ENCODE data around the gene DLGAP5. TPM values are rescaled to one million over a fixed set of nuclear protein-coding genes. Genes with fewer than 3 reads are reported as not detected.
A peak's percentile ranks its signal among the peaks of the same experiment; 100 is the strongest.

Gene DLGAP5
- total RNA-seq, 1 donor from 2014 or later = 8.9 TPM

DNA sequence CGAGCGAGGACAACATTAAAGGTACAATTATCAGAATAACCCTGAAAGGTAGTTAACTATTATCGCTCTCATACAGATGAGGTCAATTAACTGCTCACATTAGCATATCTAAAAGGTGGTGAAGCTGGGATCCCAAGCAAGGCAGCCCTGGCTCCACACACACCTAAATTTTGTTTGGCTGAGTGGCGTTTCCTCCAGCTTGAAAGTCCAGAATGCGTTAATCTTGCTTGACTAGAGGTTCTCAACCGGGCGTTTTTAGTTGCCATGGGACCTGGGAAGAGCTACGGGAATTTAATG is 531 bp downstream of the DLGAP5 start:
- no peak for DNase-seq (ENCODE audit: extremely low read depth, low read depth, low spot score)

DNA sequence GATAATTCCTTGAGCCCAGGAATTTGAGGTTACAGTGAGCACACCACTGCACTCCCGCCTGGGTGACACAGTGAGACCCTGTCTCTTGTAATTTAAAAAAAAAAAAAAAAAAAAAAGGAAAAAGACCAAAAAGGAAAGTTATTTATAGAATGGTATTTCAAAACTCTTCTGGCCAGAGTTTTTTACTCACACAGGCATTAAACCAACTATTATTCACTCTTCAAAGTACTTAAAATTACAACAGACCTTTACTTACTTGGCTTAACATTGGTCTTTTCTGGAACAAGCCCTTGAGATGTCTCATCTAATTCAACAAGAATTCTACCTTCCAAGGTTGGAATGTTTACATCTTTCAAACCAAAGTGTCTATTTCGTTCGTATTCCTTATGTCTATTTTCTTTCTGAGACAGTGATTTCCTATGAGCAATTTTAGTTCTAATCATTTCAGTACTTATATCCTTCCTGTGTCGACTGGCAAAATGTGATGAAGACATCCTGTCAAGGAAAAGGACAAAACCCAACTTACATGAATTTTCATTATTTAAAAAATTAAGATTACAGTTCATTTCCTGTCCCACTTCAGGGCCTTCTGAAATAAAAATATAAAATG is 2.6 kb downstream of the DLGAP5 start:
- no peak for DNase-seq (ENCODE audit: extremely low read depth, low read depth, low spot score)

DNA sequence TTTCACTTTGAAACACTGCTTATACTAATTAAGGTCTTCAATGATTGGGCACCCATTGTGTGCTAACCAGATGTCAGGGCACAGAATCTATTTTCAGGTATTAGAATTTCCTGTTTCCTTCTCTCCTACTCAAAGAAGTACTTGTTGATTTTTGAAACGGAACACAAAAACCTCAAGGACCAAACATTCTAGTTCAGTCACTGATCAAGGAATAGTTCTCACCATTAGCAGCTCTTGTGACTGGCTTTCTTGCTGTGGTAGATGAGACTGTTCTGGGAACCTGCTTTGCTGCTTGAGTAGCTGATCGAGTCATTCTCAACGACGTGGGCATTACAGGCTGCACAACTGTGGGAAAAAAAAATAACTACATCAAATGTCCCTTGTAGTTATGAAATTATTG is 11.0 kb downstream of the DLGAP5 start:
- DNase-seq (ENCODE audit: extremely low read depth, low read depth, low spot score) = no peak

DNA sequence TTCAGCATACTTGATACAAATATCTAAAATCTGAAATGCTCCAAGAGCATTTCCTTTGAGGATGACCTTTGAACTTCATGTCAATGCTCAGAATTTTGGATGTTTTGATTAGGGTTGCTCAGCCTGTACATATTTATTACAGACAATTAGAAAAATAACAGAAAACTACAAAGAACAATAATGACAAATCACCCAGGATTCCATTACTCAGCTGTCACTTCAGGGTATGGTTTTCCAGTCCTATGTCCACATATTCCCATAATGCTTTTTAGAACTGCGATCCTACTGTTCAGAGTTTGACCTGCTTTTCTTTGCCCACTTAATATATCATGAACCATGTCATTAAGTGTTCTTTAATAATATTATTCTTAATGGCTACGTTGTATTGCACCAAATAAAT is 11.4 kb downstream of the DLGAP5 start:
- DNase-seq (ENCODE audit: extremely low read depth, low read depth, low spot score) = no peak

DNA sequence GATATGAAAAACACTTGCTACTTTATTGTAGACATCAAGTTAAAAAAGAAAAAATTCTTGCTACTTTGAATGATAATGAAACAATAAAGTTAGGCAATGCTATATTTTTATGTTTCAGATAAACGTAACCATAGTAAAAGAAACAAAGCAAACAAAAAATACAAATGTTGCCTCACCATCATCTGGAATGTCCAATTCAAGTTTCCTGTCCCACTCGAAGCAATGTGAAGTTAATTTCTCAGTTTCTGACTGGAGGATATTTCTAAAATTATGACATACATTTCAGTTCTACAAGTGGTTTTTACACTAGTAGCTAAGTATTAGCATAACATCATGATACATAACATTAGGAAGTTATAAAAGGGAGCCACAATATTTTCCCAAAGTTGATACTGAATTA is 20.9 kb downstream of the DLGAP5 start:
- no peak for DNase-seq (ENCODE audit: extremely low read depth, low read depth, low spot score)

DNA sequence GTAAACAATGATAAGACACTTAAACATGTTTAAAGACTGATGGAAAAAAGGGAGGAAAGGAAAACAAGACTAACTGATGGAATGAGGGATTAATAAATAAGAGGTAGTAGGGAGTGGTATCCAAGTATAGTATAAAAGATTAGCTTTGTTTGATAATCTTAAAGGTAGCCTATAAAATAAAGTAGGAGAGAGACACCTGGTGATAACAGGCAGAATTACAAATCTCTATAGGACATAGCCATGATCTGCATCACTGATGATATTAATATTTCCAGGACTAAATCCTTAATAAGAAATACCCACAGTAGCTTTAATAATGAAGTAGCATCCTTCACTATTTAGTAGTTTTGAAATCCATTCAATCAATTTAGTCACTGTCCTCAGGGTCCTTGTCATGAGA is 30.4 kb downstream of the DLGAP5 start:
- DNase-seq (ENCODE audit: extremely low read depth, low read depth, low spot score) = no peak

DNA sequence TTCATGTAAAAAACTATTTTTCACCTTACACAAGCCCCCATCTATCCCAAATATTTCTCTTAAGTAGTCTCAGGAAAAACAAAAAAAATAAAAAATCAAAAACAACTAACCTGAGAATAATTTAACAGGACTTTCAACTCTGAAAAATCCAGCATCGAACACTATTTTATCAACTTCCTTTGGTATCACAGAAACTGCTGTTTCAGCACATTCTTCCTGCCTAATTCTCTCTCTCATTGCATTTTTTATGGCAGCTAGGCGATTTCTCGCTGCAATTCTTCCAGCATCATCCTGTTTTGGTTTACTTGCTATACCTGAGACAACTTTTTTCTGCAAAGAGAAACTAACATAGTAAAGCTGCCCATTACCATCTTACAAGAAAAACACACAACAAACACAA is 33.0 kb downstream of the DLGAP5 start:
- DNase-seq (ENCODE audit: extremely low read depth, low read depth, low spot score) = no peak

DNA sequence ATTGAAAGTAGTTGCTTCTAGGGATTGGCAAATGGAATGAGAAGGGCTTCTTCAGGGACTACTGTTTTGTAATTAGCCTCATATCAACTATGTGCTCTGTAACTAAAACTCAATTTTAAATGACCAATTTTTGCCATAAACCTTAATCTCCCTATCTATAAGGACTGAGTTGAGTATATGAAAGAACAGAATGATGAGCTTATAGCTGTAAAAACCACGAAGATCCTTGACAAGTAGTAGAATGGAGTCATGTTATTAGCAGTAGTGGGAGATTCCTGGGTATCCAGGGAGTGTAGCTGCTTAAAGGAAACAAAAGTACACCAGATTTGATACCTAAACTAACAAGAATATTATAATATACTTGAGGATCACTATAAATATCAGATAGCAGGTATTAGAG is 34.3 kb downstream of the DLGAP5 start:
- DNase-seq (ENCODE audit: extremely low read depth, low read depth, low spot score) = no peak

DNA sequence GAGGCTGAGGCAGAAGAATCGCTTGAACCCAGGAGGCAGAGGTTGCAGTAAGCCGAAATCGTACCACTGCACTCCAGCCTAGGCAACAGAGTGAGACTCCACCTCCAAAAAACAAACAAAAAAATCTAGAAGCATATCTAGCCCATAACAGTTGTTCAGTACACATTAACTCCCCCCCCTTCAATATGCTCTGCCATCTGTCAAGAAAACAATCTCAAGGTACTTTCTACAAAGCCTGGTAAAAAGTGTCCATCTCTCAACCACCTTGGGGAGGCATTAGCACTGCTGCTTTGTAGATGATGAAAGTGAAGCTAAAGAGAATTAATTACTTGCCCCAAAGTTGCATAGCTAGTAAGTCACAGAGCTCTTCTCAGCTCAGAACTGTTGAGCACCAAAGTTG is 37.4 kb downstream of the DLGAP5 start:
- DNase-seq (ENCODE audit: extremely low read depth, low read depth, low spot score) = no peak

DNA sequence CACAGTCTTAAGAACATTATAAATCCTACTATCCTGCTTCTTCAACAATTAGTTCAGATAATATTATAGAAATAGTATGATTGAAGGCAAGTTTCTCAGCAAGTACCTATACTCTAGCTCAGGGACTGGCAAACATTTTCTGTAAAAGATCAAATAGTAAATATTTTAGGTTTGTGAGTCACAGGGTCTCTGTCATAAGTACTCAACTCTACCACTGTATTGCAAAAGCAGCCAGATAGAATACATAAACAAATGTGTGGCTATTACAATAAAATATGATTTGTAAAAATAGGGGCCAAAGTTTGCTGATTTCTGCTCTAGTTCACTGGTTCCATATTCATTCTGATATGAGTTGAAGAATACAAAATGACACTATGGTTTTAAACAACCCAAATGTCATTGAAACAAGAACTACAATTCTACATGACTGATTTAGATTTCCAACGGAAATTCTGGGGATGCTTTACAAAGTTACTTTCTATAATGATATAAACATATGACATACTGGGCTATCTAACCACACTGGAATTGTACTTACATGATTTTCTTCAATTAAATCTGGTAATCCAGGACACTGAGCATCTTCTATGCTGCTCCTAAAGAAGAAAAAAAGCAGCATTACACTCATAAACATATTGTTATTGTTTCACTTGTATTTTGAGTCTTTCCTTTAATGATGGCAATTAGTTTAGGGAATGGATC is 39.2 kb downstream of the DLGAP5 start:
- DNase-seq (ENCODE audit: extremely low read depth, low read depth, low spot score) = no peak

DNA sequence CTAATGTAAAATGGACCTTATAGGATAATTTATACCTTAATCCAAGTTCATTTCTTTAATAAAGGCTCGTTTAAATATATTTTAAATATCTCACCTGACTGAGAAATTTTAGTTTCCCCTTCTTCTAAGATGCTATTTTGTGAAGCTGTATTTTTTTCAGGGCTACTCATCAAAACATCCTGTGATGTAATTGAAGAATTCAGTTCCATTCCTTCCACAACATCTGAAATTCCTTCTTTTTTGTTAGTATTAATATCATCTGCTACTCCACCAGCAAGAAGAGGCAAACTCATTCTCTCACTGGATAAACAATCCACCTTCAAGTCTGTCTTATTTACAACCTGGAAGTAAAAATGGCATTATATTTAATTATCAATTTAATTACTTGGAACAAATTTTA is 39.8 kb downstream of the DLGAP5 start:
- no peak for DNase-seq (ENCODE audit: extremely low read depth, low read depth, low spot score)

DNA sequence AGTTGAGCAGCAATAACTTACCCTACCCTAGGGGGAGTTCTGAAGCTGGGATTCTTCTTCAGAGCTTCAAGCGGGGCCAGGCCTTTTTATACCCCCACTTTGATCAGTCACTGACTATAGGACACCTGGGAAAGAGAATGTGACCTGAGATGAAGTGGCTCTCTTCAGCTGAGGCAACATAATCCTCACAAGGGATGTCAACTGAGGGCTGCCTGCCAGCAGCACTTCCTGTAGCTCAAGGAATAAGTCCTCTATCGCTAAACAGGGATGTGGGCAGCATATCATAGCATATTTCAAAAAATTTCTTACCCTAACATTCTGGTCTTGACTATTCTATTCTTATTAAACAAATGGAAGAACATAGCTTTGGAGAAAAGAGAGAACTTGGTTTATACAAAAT is 45.0 kb downstream of the DLGAP5 start:
- DNase-seq (ENCODE audit: extremely low read depth, low read depth, low spot score) = no peak

DNA sequence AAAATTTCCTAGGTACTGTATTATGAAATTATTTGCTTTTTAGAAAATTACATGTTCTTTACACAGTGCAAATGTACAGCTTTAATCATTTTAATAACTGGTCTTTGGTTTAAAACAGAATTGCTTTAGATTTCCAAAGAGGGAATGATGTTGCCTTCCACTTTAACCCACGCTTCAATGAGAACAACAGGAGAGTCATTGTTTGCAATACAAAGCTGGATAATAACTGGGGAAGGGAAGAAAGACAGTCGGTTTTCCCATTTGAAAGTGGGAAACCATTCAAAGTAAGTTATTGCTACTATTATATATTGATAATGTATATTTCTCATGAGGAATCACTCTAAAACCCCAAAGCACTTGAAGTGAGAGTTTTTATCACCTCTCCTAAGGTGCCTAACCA is 48.9 kb downstream of the DLGAP5 start:
- DNase-seq (ENCODE audit: extremely low read depth, low read depth, low spot score) = no peak

DNA sequence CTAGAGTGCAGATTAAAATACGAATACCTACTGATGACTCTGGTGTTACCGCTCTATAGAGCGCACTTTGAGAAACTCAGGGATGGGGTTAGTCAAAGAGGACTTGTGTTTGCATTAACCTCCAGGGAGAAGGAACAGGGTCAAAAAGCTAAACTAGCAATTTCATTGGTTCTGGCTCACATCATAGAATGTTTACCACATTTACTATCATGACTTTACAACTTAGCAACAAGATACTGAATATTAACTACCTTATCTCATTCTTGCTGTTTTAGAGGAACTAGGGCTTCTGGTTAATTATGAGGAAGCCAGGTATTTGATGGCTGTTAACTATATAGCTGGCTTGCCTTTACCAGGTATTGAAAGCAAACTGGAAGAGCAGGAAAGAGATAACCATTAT is 49.6 kb downstream of the DLGAP5 start:
- DNase-seq (ENCODE audit: extremely low read depth, low read depth, low spot score) = no peak

DNA sequence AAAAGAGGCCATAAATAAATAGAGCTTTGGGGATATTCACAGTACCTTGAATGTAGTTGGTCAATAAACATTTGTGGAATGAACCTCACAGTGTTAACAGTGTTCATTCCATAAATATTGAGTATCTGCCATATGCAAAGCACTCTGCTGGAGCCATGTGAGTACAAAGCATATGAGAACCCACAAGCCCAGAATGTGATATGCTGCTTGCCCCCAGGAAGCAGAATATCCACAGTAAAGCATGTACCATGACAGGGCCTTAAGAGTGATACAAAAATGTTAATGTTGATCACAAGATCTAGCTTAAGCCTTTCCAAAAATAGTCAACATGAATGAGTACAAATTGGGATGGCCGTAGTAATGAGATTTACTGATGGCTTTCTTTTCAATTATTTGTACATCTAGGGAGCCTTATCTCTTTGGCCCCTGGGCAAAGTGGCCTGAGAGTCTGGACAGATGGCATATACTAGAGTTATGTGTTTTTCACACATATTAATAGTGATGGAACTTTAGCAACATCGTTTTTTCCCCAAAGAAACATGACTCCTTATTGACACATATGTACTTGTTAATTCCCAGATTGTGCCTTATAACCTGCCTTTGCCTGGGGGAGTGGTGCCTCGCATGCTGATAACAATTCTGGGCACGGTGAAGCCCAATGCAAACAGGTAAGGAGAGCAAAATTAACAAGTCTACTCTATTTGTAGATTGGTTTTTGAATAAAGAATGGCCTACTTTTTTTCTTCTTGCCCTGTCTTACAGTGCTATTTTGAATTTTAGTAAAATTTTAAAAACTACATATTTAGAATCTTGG is 51.5 kb downstream of the DLGAP5 start:
- no peak for DNase-seq (ENCODE audit: extremely low read depth, low read depth, low spot score)

DNA sequence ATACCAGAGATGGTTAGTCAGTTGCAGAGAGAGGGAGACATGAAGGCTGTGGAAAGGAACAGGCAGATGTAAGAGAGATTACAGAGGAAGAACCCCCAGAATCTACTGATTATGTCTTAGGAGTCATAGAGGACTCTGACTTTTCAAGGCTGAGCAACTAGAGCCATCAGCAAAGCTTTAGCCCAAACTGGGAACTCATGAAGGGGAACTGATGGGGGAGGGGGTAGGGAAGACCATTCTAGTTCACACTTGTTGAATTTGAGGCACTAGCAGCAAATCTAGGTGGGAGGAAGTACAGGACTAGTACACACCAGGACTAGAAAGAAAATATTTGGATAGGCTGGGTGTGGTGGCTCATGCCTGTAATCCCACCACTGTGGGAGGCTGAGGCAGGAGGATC is 52.2 kb downstream of the DLGAP5 start:
- DNase-seq (ENCODE audit: extremely low read depth, low read depth, low spot score) = no peak

DNA sequence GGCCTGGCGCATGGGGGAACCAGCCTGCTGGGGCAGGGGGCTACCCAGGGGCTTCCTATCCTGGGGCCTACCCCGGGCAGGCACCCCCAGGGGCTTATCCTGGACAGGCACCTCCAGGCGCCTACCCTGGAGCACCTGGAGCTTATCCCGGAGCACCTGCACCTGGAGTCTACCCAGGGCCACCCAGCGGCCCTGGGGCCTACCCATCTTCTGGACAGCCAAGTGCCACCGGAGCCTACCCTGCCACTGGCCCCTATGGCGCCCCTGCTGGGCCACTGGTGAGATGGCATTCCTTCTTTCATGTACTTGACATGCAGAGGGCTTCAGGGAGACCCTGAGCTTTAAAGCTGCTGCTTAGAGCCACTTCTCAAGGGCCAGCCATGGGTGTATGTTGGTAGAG is 53.3 kb downstream of the DLGAP5 start:
- DNase-seq (ENCODE audit: extremely low read depth, low read depth, low spot score) = no peak

DNA sequence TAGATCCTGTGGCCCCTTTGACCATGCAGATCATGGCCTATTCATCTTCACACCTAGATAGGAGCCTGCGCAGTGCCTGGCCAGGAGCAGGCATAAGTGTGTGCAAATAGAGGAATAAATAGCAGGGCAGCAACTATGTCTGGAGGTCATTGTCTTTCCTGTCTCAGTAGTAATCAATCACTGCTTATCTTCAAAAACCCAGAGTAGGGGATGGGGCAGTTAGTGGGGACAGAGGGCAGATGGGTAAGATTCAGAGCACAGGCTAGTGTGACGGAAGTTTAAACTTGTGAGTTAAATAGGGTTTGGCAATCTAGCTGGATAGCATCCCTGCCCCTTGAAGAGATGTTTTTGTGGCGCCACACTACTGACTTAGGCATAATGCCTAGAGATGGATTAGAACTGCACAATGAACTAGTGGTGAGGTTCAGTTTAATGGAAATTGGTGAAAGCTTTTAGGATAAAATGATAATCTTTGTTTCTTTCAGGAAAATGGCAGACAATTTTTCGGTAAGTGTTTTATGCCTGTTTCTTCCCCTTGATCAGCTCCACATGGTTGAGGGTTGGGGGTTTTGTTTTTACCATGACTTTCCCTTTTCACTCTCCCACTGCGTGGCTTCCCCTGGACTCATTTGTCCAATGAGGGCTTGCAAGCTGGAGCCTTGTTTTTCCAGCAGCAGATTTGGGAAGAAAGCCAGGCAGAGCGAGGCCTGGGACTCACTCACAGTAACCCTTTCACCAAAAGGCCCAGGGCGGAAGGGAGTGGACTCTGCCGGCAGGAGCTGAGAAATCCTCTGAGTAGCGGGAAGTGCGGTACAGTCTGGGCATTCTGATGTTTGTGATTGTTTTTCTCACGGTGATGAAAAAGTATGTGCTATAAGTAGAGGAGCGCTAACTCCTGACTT is 54.2 kb downstream of the DLGAP5 start:
- DNase-seq (ENCODE audit: extremely low read depth, low read depth, low spot score) = no peak

DNA sequence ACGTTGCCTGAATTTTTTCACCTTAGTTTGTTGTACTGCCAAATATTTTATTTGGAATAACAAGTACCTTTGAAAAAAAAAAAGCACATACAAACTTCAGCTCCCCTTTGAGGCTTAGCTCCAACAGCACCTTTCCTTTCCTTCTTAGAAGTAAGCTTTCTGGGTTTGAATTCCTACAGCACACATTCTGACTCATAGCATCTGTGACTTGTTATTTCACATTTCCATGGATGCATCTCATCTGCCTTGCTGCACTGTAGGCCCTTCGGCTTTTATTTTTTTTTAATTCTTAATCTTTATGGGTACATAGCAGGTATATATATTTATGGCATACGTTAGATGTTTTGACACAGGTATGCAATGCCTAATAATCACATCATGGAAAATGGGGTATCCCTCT is 55.1 kb downstream of the DLGAP5 start:
- no peak for DNase-seq (ENCODE audit: extremely low read depth, low read depth, low spot score)

DNA sequence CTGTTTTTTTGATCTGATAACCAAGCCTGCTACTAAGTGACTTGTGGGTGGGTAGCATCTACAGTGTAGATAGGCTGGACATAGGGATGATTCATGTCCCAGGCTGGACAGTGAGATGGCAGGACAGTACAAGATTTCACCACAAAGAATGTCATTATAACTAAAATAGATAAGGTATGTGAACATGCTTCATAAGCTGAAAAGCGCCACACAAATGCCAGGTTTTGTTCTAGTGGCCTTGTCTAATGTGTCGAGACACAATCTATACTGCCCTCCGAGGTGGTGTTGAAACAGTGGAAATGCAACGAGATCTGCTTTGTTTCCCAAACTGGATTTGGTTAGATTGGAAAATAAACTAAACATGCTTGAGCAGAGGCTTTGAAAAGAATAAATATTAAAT is 58.0 kb downstream of the DLGAP5 start:
- DNase-seq (ENCODE audit: extremely low read depth, low read depth, low spot score) = peak; percentile 37
